Fibroblast of villous mesenchyme (primary cell): ENCODE results near the gene ZNF778. TPM values are rescaled to one million over a fixed set of nuclear protein-coding genes. Genes with fewer than 3 reads are reported as not detected.

Experiments used
- DNase-seq: peaks from one replicate; pipeline ENCODE4 v3.0.0-alpha.2; 2010; ENCODE audit warnings: low read depth
- H3K4me3 ChIP-seq: 2 replicates; pipeline ENCODE4 v1.5.1; 2011; ENCODE audit warnings: low read depth, mild to moderate bottlenecking, low read length
- CTCF ChIP-seq: IDR thresholded peaks from 2 replicates; pipeline ENCODE4 v1.5.1; 2012; ENCODE audit warnings: low read depth, mild to moderate bottlenecking, low read length; ENCODE audit not compliant: insufficient read depth
- total RNA-seq: library from RNA; depleted of rRNA; stranded (reverse); fragments of >200 nt; gene quantifications from 2 replicates; pipeline ENCODE4 v1.2.3, GENCODE V29; 2012

Gene ZNF778
- total RNA-seq, 1 donor = 16.4 TPM

GRCh38 chr16:89172171-89172527 lies 45.4 kb upstream of the ZNF778 start:
- no peak for DNase-seq
- TF ChIP-seq CTCF = no peak
- H3K4me3 ChIP-seq = no peak overlapping the region

- no peak for TF ChIP-seq CTCF
- no peak for DNase-seq
- no peak overlapping the region for H3K4me3 ChIP-seq
Measured at GRCh38 chr16:89172528-89173173, 44.9 kb upstream of the ZNF778 start.

GRCh38 chr16:89173174-89173921 lies 44.2 kb upstream of the ZNF778 start:
- no peak for DNase-seq
- no peak for TF ChIP-seq CTCF
- H3K4me3 ChIP-seq = no peak overlapping the region

GRCh38 chr16:89174055-89174827 lies 43.3 kb upstream of the ZNF778 start:
- TF ChIP-seq CTCF = no peak
- no peak overlapping the region for H3K4me3 ChIP-seq
- DNase-seq = no peak

GRCh38 chr16:89174877-89175276 lies 42.6 kb upstream of the ZNF778 start:
- no peak for TF ChIP-seq CTCF
- DNase-seq = no peak
- H3K4me3 ChIP-seq = no peak overlapping the region

- no peak overlapping the region for H3K4me3 ChIP-seq
- no peak for TF ChIP-seq CTCF
- no peak for DNase-seq
Measured at GRCh38 chr16:89175280-89176146, 42.0 kb upstream of the ZNF778 start.
